GM18870 (cell line): ENCODE data around the gene FNIP1.
"Not testable (repeated sequence)": the region's sequence is repeated elsewhere in the genome, so short reads cannot be mapped to it uniquely, and the experiment has no call there.

Source experiments
- ATAC-seq: cut with Tn5 transposase; IDR thresholded peaks from one replicate; pipeline ENCODE4 v1.9.1; 2021; ENCODE audit warnings: moderate library complexity; ENCODE audit not compliant: unreplicated experiment

The FNIP1 gene

DNA sequence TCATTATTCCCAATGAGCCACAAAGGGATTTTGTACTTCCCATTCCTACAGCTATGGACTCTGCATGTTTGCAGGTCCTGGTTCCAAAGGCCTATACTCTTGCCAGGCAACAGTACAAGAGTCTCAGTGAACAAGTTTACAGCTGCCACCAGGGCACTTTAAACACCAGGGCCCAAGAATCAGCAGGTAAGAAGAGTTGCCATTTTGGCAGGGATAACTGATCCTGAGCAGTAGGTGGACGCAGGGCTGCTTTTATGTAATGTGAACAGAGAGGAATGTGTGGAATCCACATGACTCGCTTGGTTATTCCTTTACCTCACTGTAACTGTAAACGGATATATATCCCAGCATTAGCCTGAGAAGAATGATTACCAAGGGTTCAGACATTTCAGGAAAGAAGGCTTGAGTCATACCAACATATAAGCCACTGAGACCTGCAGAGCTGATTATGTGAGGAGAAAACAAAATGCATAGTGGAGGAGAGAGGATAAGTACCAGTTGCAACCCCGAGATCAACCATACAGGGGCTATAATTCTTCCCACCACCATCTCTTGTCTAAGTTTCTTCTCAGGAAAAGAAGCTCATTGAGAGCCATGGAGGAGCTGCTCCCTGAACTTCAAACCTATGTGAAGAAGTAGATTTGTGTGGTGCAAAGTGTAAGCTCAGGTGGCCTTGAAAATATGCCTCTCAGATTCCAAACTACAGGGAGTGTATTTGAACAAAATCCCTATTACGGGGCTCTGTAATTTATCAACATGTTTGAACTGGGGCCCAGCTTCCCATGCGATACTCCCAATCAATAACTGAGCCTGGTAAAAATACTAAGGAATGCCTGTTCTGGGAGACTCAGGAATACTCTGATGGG is 186.4 kb downstream of the FNIP1 start:
- ATAC-seq, result no peak

DNA sequence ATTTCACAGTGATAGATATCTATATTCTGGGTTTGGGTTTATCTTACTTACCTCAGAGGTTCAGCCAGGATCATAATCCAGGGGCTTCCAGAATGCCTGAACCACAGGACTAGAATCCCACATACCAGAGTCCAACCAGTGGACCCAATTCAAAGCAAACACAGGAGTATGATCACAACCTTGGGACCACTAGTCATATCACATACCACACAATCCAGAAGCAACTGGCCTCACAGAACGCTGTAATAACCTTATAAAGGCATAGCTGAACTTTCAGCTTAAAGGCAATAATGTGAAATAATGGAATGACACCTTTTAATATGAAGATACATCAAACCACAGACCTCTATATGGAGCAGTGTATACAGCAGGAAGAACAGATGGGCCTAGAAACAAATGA is 187.0 kb downstream of the FNIP1 start:
- ATAC-seq, result no peak

DNA sequence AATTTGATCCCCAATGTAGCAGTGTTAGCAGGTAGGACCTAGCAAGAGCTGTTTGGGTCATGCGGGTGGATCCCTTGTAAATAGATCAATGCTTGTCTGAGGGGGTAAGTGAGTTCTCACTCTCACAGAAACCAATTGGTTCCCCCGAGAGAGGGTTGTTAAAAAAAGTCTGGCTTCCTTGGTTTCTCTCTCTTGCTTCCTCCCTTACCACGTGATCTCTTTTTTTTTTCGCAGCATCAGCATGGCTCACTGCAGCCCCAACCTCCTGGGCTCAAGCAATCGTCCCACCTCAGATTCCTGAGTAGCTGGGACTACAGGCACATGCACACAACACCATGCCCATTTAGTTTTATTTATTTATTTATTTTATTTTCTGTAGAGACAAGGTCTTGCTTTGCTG is 188.2 kb downstream of the FNIP1 start:
- ATAC-seq, result no peak

DNA sequence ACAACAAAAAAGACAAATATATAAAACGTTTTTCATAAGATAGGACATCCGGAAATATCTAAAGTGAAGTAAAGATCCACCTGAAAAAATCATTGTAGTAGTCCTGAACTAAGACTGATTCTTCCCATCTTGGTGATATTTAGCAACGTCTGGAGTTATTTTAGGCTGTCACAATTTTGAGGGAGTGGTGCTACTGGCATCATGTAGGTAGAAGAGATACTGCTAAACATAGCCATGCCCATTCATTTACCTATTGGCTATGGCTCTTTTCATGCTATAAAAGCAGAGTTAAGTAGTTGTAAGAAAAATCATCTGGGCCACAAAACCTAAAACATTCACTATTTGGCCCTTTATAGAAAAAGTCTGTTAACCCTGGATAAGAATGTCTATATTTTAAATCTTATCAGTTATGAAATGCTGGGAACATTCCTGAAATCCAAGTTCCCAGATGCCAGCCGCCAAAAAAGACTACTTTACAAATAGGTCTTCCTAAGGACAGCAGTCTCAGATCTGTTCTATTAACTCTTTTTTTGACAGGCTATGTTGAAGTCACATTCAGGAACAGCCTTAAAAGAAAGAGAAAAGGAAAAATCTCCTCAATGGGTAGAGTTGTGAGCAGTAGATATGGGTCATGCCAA is 188.8 kb downstream of the FNIP1 start:
- no peak for ATAC-seq

DNA sequence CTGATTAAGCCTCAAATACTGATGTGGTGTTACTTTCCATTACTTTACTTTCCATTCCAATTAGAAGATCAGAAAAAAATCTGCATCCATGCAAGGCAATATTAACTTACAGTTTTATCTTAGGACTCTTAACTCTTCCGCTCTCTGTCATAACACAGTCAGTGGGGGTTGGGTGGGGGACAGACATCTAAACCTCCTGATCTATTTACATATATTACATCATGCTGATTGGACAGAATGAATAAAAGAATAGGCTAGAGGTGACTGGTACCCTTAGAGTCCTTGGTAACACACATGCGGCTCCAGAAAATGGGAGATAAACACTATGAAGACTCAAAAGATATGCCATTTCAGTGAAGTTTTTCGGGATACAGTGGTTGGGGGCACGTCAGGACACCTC is 189.4 kb downstream of the FNIP1 start:
- no peak for ATAC-seq

DNA sequence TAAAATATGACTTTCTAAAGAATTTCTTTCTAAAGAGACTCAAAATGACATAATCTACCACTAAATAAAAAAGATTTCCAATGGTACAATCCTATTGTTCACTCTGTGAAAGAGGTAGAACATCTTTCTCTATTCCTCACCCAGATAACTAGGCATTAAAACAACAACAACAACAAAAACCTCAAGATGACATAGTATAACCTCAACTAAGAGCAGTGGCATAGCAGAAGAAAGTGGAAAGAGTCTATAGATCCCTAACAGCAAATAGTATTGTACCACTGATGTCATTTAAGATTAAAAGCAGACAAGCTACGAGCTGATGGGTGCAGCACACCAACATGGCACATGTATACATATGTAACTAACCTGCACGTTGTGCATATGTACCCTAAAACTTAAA is 191.7 kb downstream of the FNIP1 start:
- no peak for ATAC-seq

DNA sequence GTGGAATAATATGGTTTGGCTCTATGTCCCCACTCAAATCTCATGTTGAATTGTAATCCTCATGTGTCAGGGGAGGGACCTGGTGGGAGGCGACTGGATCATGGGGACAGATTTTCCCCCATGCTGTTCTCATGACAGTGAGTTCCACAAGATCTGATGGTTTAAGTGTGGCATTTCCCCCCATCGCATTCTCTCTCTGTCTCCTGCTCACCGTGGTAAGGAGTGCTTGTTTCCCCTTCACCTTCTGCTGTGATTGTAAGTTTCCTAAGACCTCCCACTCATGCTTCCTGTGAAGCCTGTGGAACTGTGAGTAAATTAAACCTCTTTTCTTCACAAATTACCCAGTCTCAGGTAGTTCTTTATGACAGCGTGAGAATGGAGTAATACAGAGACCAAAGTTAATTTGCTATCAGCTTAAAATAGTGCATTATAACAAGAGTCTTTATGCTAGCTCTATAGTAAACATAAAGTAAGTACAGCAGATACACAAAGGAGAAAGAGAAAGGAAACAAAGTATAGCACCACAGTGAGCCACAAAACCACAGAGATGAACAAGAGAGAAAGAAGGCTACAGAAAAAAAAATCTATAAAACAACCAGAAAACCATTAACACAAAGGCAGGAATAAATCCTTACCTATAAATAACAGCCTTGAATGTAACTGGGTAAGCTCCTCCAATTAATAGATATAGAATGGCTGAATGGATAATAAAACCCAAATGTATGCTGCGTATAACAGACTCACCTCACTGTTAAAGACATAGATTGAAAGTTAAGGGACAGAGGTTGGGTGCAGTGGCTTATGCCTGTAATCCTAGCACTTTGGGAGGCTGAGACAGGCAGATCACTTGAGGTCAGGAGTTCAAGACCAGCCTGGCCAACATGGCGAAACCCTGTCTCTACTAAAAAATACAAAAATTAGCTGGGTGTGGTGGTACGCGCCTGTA is 201.5 kb downstream of the FNIP1 start:
- ATAC-seq, result no peak

DNA sequence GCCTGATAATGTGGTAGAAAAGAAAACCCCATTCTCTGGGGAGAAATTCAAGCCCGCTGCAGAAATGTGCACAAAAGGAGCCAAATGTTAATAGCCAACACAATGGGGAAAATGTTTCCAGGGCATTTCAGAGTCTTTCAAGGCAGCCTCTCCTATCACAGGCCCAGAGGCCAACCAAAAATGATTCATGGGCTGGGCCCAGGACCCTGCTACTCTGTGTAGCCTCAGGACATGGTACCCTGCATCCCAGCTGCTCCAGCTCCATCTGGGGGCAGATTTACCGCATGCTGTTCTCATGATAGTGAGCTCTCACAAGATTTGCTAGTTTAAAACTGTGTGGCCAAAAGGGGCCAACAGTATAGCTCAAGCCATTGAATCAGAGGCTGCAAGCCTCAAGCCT is 202.9 kb downstream of the FNIP1 start:
- ATAC-seq, result no peak

DNA sequence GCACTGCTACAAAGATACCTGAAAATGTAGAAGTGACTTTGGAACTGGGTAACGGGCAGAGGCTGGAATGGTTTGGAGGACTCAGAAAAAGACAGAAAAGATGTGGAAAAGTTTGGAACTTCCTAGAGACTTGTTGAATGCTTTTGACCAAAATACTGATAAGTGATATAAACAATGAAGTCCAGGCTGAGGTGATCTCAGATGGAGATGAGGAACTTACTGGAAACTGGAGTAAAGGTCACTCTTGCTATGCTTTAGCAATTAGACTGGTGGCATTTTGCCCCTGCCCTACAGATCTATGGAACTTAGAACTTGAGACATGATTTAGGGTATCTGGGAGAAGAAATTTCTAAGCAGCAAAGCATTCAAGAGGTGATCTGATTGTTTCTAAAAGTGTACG is 203.4 kb downstream of the FNIP1 start:
- not testable (repeated sequence) for ATAC-seq
